NCI-H1092 treated with DMSO at 0.1 percent for 48 hours (cell line): ENCODE data around the gene GAB3.

Experiments used
- DNase-seq: peaks from one replicate; lab custom pipeline; 2025; lab: John Stamatoyannopoulos, UW

Gene GAB3, protein sequence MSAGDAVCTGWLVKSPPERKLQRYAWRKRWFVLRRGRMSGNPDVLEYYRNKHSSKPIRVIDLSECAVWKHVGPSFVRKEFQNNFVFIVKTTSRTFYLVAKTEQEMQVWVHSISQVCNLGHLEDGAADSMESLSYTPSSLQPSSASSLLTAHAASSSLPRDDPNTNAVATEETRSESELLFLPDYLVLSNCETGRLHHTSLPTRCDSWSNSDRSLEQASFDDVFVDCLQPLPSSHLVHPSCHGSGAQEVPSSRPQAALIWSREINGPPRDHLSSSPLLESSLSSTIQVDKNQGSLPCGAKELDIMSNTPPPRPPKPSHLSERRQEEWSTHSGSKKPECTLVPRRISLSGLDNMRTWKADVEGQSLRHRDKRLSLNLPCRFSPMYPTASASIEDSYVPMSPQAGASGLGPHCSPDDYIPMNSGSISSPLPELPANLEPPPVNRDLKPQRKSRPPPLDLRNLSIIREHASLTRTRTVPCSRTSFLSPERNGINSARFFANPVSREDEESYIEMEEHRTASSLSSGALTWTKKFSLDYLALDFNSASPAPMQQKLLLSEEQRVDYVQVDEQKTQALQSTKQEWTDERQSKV

GRCh38 chrX:154750301-154751202 lies at the start of gene GAB3:
TSS of gene GAB3 (minus strand) at chrX:154751077. CDS start at chrX:154751025, 52 bp downstream.
- peak; percentile 73 for DNase-seq

DNA sequence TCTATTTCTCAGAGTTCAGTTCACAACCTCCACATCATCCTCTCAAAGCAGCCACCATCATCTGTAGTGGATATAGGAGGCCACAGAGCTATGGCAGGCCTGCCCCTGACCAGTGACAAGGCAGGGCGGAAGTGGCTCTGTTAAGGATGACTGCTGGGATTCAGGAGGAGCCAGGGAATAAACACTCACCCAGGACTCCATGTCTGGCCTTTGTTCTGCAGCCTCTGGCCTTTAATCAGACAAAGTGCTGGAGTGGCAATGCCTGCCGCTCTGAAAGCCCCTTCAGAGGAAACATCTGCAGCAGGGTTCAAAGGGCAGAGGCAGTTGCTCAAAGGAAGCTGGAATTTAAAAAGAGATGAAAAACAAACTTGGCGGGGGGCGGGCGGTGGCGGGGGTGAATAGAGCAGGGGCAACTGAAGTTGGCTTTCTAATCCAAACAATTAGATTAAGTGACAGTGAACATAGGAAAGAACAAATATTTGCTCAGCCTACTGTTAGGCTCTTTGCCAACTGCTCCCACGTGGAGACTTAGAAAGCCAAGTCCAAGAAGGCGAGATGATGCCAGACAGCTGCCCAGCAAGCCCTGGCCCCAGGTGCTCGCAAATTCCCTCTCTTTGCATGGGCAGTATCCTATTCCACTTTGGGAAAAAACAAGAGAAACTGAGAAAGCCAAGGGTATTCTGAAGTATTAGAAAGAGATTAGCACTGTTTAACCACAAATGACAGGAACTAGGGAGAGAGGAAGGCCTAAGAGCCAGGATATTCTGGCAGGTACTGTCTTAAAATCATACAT lies 48.9 kb upstream of the GAB3 start:
- peak; percentile 96 for DNase-seq

GRCh38 chrX:154797006-154797405 lies 46.1 kb upstream of the GAB3 start:
- no peak for DNase-seq

- no peak for DNase-seq
These were observed 44.1 kb upstream of the GAB3 start for GRCh38 chrX:154795016-154795415.

GRCh38 chrX:154793084-154793795 lies 42.4 kb upstream of the GAB3 start:
- no peak for DNase-seq

DNA sequence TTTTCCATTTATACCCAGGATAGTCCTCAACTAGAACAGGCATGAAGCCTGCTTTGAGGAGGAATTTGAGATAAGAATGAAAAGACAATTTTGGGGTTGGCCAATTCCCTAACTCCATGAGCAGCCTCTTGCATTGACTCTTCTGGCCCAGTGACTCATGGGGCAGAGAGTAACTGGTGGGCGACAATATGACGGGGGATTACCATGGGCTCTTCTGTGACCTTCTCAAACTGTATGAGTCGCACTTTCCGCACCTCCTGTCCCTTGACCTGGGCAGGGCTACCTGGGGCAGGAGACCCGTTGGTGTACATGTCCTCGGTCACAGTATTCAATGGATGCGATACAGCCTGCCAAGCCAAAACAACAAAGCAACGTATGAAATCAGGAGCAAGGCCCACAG lies 41.1 kb upstream of the GAB3 start:
- no peak for DNase-seq

GRCh38 chrX:154791467-154791866 lies 40.6 kb upstream of the GAB3 start:
- DNase-seq, result no peak

DNA sequence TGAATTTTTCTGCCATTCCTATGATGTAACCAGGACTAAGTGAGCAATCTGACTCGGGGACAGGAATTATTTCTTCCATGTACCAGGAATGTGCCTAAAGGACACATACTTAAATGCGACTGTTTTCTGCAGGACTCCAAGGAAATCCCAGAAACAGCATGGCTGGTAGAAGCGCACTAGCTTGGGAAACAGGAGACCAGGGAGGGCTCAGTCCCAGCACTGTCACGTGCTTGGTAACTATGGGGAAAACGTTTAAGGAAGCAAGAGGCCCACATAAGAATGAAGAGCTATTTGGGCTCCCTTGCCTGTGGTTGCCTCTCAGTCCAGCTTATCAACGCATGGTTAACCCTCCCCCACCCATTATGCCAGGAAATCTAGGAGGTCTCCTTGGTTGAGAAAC lies 34.8 kb upstream of the GAB3 start:
- DNase-seq, result no peak

DNA sequence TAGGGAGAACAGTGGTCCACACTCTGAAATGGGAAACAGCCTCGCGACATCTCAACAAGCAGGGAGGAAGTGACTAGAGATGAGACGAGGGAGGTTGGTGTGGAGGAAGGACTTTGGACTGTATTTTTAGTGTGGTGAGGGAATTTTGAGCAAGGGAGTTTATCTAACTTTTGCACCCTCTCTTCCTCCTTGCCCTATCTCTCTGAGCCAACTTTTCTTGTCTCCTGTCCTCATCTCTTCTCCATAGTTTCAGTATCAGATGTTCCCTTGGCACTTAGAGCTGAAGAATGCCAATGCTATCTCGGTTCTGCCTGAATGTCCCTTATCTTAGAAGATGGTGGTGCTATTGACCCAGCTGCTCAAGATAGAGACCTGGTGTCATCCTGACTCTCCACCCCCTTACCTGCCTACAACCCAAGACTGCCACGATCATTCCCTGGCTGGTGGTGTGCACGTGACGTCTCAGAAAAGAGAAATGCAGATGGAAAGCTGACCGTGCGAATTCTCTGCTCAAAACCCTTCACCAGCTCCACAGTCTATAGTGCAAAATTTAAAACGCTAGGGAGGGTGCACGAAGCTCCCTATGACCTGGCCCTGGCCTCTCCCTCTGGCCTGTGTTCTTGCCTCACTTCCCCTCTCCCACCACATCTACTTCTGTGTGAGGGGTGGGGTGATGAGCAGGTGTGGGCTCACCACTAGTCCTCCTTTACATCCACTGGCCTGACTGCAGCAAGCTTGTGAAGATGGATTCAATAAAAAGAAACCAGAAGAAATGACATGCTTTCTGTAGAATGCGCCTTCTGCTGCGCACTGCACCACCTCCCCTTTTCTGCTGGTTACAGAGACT lies 33.5 kb upstream of the GAB3 start:
- DNase-seq, result no peak

GRCh38 chrX:154780968-154781367 lies 30.1 kb upstream of the GAB3 start:
- DNase-seq, result no peak

DNA sequence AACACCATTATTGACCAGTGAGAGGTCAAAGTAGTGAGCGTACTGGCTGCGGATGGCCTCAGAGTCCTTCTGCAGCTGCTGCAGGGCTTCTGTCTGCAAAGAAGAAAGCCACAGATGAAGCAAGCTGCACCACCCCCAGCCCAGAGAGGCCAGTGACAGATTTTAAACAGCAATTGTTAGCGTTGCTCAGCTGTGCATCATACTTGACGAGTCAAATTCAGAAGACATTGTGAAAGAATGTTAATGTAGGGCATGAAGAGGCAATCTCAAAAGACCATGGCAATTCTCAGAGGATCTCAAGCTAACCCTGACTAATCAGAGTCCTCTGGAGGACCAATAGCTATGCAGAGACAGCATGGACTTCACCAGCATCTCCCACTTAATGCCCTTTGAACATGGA lies 28.4 kb upstream of the GAB3 start:
- no peak for DNase-seq

GRCh38 chrX:154776753-154777152 lies 25.9 kb upstream of the GAB3 start:
- DNase-seq, result no peak

DNA sequence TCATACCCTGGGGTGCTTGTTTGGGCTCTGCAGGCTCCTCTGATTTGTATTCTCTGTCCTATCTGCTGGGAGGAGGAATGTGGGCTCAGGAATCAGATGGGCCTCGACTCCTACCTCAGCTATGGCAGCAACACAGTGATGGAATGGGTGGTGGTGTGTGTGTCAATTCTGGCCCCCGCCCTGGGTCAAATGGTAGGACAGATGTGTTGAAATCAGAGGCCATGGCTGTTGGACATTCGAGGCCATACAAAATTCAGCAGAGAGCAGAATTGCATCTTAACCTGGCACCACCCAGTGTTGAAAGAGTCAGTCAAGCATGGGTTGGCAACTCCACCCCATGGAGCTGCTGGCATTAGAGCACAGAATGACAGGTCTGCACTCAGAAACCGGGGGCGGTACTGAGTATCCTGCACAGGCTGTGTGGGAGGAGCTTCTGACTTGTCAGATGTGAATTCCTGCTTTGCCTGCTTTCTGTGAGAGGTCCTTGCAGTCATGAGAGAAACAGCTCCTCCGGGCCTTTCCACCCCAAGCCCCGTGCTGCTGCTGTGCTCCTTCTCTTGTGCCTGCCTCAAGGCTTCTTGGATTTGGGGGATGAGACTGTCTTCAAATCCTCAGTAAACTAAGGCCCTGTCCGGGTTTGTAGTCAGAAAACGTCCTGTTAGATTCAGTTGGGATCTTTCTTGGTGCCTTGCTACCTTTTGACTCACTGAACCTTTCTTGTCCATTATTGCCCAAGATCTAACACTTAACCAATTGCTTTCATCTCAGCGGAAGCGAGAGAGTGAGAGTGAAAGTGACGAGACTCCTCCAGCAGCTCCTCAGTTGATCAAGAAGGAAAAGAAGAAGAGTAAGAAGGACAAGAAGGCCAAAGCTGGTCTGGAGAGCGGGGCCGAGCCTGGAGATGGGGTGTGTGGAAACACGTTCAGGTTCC lies 24.8 kb upstream of the GAB3 start:
- no peak for DNase-seq

GRCh38 chrX:154774622-154775021 lies 23.7 kb upstream of the GAB3 start:
- no peak for DNase-seq

GRCh38 chrX:154762537-154763296 lies 11.8 kb upstream of the GAB3 start, which contains the start of gene DKC1:
TSS of gene DKC1 (plus strand) at chrX:154762864. CDS start at chrX:154762966, 102 bp downstream.
- DNase-seq, result peak; percentile 97

GRCh38 chrX:154761977-154762536 lies 11.2 kb upstream of the GAB3 start:
- DNase-seq, result peak; percentile 89

GRCh38 chrX:154758696-154759095 lies 7.8 kb upstream of the GAB3 start:
- DNase-seq, result no peak
